GM12892 (cell line): ENCODE measurements around the gene PCDHGB4.
"Not testable (repeated sequence)": the region's sequence is repeated elsewhere in the genome, so short reads cannot be mapped to it uniquely, and the experiment has no call there.

Source experiments
- DNase-seq: peaks from one replicate; pipeline ENCODE4 v3.0.0; 2011; ENCODE audit not compliant: insufficient read length
- FAIRE-seq: peaks from 2 replicates; lab custom pipeline; 2011; peaks lifted over from hg19 to GRCh38; lab: Jason Lieb, UNC
- POLR2A ChIP-seq: IDR thresholded peaks from 2 replicates; pipeline ENCODE4 v1.6.1; 2011; ENCODE audit warnings: low read depth, low read length, control low read depth
- POLR2AphosphoS5 ChIP-seq: IDR thresholded peaks from 2 replicates; pipeline ENCODE4 v1.6.1; 2011; ENCODE audit warnings: low read depth, low read length, control low read depth
- TAF1 ChIP-seq: IDR thresholded peaks from 2 replicates; pipeline ENCODE4 v1.6.1; 2011; ENCODE audit warnings: low read depth, mild to moderate bottlenecking, control low read depth, low read length, borderline replicate concordance

The PCDHGB4 gene

DNA sequence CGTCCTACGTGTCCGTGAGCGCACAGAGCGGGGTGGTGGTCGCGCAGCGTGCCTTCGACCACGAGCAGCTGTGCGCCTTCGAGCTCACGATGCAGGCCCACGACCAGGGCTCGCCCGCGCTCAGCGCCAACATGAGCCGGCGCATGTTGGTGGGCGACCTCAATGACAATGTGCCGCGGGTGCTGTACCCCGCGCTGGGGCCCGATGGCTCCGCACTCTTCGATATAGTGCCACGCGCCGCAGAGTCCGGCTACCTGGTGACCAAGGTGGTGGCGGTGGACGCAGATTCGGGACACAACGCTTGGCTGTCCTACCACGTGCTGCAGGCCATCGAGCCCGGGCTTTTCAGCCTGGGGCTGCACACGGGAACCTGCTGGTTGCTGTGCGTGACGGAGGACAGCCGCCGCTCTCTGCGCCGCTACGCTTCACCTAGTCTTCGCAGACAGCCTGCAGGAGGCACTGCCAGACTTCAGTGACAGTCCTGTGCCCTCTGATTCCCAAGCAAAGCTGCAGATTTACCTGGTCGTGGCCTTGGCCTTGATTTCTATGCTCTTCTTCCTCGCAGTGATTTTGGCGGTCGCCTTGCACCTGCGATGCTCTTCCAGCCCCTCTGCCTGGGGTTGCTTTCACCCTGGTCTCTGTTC is 40.4 kb downstream of the PCDHGB4 start:
- FAIRE-seq: no peak
- DNase-seq: no peak
- no peak for TF ChIP-seq POLR2AphosphoS5

DNA sequence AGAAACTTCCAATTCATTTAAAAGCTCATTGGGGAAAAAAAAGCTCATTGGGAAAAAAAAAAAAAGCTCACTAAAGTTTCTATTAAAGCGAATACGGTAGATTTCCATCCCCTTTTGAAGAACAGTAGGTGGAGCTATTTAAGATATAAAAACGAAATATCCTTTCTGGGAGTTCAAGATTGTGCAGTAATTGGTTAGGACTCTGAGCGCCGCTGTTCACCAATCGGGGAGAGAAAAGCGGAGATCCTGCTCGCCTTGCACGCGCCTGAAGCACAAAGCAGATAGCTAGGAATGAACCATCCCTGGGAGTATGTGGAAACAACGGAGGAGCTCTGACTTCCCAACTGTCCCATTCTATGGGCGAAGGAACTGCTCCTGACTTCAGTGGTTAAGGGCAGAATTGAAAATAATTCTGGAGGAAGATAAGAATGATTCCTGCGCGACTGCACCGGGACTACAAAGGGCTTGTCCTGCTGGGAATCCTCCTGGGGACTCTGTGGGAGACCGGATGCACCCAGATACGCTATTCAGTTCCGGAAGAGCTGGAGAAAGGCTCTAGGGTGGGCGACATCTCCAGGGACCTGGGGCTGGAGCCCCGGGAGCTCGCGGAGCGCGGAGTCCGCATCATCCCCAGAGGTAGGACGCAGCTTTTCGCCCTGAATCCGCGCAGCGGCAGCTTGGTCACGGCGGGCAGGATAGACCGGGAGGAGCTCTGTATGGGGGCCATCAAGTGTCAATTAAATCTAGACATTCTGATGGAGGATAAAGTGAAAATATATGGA is 43.0 kb downstream of the PCDHGB4 start, which contains the start of gene PCDHGA12:
TSS of gene PCDHGA12 (plus strand) at position 176 of the 782 bp plus-strand sequence. CDS start at position 429, 253 bp downstream.
- TF ChIP-seq POLR2AphosphoS5 (no peak), TAF1 (no peak), POLR2A (no peak; the same call in 1 of the 2 replicates)
- DNase-seq (no peak), FAIRE-seq (no peak)

DNA sequence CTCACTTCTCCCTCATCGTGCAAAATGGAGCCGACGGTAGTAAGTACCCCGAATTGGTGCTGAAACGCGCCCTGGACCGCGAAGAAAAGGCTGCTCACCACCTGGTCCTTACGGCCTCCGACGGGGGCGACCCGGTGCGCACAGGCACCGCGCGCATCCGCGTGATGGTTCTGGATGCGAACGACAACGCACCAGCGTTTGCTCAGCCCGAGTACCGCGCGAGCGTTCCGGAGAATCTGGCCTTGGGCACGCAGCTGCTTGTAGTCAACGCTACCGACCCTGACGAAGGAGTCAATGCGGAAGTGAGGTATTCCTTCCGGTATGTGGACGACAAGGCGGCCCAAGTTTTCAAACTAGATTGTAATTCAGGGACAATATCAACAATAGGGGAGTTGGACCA is 43.8 kb downstream of the PCDHGB4 start:
- peak; percentile 54; the same call in 1 of the 2 replicates for TF ChIP-seq POLR2AphosphoS5
- peak; percentile 54; the same call in 1 of the 2 replicates for TF ChIP-seq POLR2A
- 0 out of 2 replicates have a peak, but pooled peaks have one; percentile 44 for TF ChIP-seq TAF1
- FAIRE-seq (peak; percentile 30), DNase-seq (no peak)

DNA sequence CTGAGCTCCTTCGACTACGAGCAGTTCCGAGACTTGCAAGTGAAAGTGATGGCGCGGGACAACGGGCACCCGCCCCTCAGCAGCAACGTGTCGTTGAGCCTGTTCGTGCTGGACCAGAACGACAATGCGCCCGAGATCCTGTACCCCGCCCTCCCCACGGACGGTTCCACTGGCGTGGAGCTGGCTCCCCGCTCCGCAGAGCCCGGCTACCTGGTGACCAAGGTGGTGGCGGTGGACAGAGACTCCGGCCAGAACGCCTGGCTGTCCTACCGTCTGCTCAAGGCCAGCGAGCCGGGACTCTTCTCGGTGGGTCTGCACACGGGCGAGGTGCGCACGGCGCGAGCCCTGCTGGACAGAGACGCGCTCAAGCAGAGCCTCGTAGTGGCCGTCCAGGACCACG is 44.8 kb downstream of the PCDHGB4 start:
- not testable (repeated sequence) for FAIRE-seq, DNase-seq

DNA sequence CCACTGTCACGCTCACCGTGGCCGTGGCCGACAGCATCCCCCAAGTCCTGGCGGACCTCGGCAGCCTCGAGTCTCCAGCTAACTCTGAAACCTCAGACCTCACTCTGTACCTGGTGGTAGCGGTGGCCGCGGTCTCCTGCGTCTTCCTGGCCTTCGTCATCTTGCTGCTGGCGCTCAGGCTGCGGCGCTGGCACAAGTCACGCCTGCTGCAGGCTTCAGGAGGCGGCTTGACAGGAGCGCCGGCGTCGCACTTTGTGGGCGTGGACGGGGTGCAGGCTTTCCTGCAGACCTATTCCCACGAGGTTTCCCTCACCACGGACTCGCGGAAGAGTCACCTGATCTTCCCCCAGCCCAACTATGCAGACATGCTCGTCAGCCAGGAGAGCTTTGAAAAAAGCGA is 45.2 kb downstream of the PCDHGB4 start:
- not testable (repeated sequence) for DNase-seq, FAIRE-seq

DNA sequence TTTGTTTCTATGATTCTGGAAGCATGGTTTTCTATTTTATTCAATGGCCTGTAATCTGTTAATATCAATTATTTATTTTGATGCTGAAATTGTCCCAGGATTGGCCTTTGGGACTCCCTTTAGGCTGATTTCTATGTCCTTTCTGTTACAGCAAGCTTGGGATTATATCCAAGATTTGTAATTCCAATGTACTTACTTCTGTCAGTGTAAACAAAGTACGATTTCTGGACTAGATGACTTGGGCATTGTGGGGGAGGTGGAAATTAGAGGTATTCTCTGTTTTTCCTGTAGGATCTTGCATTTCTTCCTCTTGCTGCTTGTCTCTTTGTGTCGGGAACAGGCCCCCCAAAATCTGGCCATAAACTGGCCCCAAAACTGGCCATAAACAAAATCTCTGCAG is 46.5 kb downstream of the PCDHGB4 start:
- FAIRE-seq (no peak), DNase-seq (no peak)
- TF ChIP-seq POLR2A (no peak), TAF1 (no peak), POLR2AphosphoS5 (no peak)

DNA sequence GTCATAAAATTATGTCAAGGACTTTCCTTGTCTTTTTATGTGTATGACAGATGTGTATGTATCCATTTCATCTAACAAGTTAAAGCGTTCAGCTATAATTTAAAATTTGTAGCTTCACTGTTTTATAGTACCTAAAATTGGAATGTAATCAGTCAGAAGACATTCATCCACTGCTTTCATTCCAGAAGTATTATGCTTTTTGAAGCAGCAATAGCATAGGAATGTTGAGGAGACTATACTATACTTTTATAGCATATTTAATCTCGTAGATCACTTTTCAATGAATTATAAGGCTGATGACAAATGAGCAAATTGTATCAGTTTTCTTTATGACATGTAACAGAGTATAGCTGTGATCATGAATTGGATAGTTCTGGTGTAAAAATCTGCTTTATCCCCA is 49.7 kb downstream of the PCDHGB4 start:
- TF ChIP-seq TAF1: no peak
- TF ChIP-seq POLR2AphosphoS5: no peak
- no peak for TF ChIP-seq POLR2A
- no peak for DNase-seq
- FAIRE-seq: no peak

DNA sequence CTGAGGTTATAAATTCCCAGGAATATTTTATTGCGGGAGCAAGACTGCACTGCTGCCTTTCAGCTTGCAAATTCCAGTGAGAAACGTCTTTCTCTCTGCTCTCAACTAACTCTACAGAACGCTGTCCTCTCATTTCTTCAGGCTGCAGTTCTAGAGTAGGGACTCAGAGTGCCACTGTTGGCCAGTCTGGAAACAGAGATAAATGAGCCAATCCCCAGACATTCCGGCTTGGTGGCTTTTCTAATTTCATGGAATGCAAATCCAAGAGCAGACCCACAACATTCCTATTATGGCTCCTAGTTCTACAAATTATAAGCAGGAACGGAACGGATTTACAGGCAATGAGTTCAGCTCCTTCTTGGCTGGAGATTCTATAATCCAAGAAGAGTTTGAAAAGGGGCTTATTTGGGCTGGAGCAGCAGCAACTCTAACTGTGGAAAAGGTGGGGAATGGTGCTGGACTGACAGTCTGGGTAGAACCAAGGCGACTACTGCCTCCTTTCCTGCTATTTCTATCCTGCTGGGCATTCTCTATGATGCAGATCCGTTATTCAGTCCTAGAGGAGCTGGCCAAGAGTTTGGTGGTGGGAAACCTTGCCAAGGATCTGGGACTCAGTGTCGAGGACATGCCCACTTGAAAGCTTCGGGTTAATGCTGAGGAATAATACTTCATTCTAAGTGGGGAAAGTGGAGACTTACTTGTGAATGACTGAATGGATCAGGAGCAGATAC is 52.1 kb downstream of the PCDHGB4 start:
- TF ChIP-seq POLR2AphosphoS5: no peak
- TF ChIP-seq POLR2A: no peak
- TF ChIP-seq TAF1: no peak
- no peak for FAIRE-seq
- DNase-seq: no peak
